Measurements from ENCODE around the gene FBXW9.

FBXW9 gene

DNA sequence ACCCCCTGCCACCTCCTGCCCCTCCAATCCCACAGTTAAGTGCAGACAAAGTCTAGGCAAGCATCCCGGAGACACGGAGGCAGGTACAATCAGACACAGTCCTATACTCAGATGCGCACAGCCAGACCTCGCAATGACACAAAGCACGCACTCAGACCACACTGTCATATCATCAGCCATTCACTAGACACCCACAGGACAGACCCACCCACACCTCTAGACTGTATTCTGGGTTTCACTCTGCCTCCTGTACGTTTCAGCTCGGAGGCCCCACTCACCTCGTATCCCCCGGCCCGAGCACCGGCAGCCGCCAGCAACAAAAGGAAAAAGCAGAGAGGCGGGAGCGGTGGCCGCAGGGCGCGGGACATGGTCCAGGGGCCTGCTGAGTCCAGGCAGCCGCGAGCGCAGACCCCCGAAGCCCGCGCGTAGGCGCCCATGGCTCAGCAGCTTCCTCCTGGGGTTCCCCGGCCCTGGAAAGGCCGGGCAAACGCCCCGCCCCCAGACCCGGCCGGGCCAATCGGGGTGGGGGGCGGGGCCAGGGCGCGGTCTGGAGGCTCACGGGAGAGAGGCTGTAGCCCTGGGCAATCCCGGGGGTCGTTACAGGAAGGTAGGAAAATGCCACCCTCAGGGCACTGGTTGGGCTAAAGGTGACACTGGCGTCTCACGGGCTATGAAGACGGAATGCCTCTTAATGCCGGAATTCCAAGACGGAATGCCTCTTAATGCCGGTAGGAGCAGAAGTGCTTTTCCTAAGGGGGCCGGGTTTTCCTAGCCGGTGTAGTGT, 30.0 kb downstream of the FBXW9 start, which contains the start of the genes MAN2B1 and WDR83:
Gene MAN2B1, minus strand, starts transcription at position 478 of the 784 bp plus-strand sequence. Its CDS starts 41 bp downstream, at position 437.
Gene WDR83, plus strand, starts transcription at position 543 of the 784 bp plus-strand sequence. CDS start 2,984 bp downstream, outside the sequence.
- TF ChIP-seq, protein P1, sequence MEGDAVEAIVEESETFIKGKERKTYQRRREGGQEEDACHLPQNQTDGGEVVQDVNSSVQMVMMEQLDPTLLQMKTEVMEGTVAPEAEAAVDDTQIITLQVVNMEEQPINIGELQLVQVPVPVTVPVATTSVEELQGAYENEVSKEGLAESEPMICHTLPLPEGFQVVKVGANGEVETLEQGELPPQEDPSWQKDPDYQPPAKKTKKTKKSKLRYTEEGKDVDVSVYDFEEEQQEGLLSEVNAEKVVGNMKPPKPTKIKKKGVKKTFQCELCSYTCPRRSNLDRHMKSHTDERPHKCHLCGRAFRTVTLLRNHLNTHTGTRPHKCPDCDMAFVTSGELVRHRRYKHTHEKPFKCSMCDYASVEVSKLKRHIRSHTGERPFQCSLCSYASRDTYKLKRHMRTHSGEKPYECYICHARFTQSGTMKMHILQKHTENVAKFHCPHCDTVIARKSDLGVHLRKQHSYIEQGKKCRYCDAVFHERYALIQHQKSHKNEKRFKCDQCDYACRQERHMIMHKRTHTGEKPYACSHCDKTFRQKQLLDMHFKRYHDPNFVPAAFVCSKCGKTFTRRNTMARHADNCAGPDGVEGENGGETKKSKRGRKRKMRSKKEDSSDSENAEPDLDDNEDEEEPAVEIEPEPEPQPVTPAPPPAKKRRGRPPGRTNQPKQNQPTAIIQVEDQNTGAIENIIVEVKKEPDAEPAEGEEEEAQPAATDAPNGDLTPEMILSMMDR (IDR thresholded peaks at IDR 0.05; ENCODE audit: poor library complexity, severe bottlenecking) = no peak
- Histone ChIP-seq H3K4me3 (ENCODE audit: severe bottlenecking) (peak within 1 kb of the TSS; percentile 77), H3K27ac (ENCODE audit: poor library complexity, severe bottlenecking) (no peak within 1 kb of the TSS), H3K27me3 (ENCODE audit: insufficient read depth, poor library complexity, severe bottlenecking) (no peaks in the 10 kb centered on the region), H3K9me3 (ENCODE audit: severe bottlenecking) (no peaks in the 10 kb centered on the region), H3K4me1 (ENCODE audit: insufficient read depth, poor library complexity, severe bottlenecking) (no peaks in the 10 kb centered on the region), H3K36me3 (ENCODE audit: low read depth) (peaks cover 22% of the 10 kb centered on the region)
- peak; percentile 82 for ATAC-seq (ENCODE audit: low read depth)
- no peak for DNase-seq (ENCODE audit: low spot score)

DNA sequence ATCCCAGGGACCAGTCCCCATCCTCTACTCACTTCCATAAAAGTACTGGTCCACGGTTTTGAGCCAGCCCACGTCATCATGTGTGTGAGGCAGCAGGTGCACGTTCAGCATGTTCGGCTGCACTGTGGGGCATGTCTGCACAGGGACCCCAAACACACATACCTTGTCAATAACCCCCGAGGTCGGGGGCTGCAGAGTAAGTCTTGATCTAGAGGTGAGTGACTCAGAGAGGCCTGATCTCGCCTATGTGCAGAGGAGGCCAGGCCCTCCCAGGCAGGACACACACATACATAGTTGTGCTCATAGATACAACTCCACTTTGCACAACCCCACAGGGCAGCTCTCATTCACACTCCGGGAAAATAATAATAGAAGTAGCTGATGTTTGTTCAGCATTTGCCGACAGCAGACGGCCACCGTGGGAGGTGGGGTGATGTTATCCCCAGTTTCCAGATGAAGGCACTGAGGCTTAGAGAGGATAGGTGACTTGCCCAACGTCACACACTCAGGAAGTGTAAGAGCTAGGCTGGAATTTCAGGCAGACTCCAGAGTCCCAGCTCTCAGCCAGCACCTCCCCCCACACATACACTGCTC, 30.7 kb downstream of the FBXW9 start:
- no peaks in the 10 kb centered on the region for H3K9me3 ChIP-seq (ENCODE audit: severe bottlenecking)
- DNase-seq (ENCODE audit: low spot score) (no peak), ATAC-seq (ENCODE audit: low read depth) (no peak; the same call in 2 of the 3 replicates)
- TF ChIP-seq, protein P1 (IDR thresholded peaks at IDR 0.05; ENCODE audit: poor library complexity, severe bottlenecking) = no peak
- peaks cover 25% of the 10 kb centered on the region for H3K36me3 ChIP-seq (ENCODE audit: low read depth)
- H3K4me3 ChIP-seq (ENCODE audit: severe bottlenecking) = peak overlapping the region; percentile 77
- H3K27ac ChIP-seq (ENCODE audit: poor library complexity, severe bottlenecking) = no peak overlapping the region
- H3K4me1 ChIP-seq (ENCODE audit: insufficient read depth, poor library complexity, severe bottlenecking) = no peaks in the 10 kb centered on the region
- H3K27me3 ChIP-seq (ENCODE audit: insufficient read depth, poor library complexity, severe bottlenecking) = no peaks in the 10 kb centered on the region

DNA sequence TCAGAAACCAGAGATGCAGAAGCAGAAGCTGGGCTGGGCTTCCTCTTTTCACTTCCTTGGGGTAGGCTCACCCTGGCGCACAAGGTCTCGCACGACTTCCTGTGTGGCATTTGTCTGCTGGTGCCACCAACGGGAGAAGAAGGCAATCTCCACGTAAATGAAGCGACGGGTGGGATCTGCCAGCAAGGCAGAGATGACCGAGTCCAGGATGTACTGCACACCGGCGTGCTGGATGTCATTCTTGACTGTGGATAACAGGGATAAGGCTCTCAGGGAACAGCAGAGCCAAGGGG, 31.2 kb downstream of the FBXW9 start:
- Histone ChIP-seq H3K27me3 (ENCODE audit: insufficient read depth, poor library complexity, severe bottlenecking) (no peaks in the 10 kb centered on the region), H3K27ac (ENCODE audit: poor library complexity, severe bottlenecking) (no peak overlapping the region), H3K36me3 (ENCODE audit: low read depth) (peaks cover 25% of the 10 kb centered on the region), H3K9me3 (ENCODE audit: severe bottlenecking) (no peaks in the 10 kb centered on the region), H3K4me1 (ENCODE audit: insufficient read depth, poor library complexity, severe bottlenecking) (no peaks in the 10 kb centered on the region), H3K4me3 (ENCODE audit: severe bottlenecking) (no peak overlapping the region)
- no peak for DNase-seq (ENCODE audit: low spot score)
- no peak for ATAC-seq (ENCODE audit: low read depth)
- TF ChIP-seq, protein P1 (IDR thresholded peaks at IDR 0.05; ENCODE audit: poor library complexity, severe bottlenecking) = no peak

DNA sequence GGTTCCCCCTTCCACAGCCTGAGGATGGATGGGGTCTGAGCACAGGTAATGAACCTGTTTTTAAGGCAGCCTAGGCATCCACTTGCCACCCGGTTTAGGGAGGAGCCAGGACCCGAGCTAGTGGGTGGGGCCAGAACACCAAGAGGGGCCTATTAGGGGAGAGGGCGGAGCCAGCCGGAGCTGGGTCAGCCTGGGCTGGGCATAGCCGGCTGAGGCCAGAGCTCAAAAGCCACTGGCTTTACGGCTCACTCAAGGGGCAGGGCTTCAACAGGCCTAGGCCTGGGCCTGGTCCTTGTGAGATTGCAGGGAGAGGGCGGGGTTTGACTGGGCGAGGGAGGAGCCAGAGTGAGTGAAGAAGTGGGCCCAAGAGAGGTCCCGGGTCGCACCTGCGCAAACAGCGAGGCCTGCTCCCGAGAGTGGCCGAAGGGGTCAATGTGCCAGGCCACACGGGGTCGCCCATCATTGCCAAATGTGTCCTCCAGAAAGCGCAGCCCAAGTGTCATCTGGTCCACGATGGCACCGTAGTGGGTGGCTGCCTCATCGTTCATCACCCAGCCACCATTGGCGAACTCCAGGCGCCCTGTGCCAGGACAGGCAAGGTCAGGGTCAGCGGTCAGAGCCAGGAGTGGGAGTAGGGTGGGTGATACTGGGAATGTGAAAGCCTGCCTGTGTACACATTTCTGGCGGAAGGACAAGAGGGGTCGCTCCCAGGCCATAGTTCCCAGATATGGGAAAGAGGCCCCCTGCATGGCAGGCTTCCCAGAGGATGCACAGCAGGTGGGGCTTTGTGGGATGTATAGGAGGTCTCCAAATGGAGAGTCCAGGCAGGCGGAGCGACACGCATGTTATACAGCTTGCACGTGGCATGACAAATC, 31.8 kb downstream of the FBXW9 start:
- Histone ChIP-seq H3K9me3 (ENCODE audit: severe bottlenecking) (no peaks in the 10 kb centered on the region), H3K36me3 (ENCODE audit: low read depth) (peaks cover 25% of the 10 kb centered on the region), H3K4me3 (ENCODE audit: severe bottlenecking) (no peak overlapping the region), H3K4me1 (ENCODE audit: insufficient read depth, poor library complexity, severe bottlenecking) (no peaks in the 10 kb centered on the region), H3K27me3 (ENCODE audit: insufficient read depth, poor library complexity, severe bottlenecking) (no peaks in the 10 kb centered on the region), H3K27ac (ENCODE audit: poor library complexity, severe bottlenecking) (no peak overlapping the region)
- DNase-seq (ENCODE audit: low spot score) (no peak), ATAC-seq (ENCODE audit: low read depth) (no peak)
- TF ChIP-seq, protein P1 (IDR thresholded peaks at IDR 0.05; ENCODE audit: poor library complexity, severe bottlenecking) = no peak
